Coronary artery (tissue), 2 donors: Measurements from ENCODE around the gene CTRL.
A peak's percentile ranks its signal among the peaks of the same experiment; 100 is the strongest.

Experiments used
- DNase-seq: peaks from one replicate; pipeline ENCODE4 v3.0.0-alpha.2; 2017; ENCODE audit warnings: low spot score
- H3K27ac ChIP-seq, 2 donors: fragments of 200-600 bp; sonication (generic); one replicate each; pipeline ENCODE4 v1.5.1; 2016 to 2019
- H3K4me3 ChIP-seq: fragments of 200-600 bp; sonication (generic); 2 replicates; pipeline ENCODE4 v1.5.1; 2016; ENCODE audit warnings: mild to moderate bottlenecking, moderate library complexity
- CTCF ChIP-seq: fragments of 200-600 bp; sonication (generic); IDR thresholded peaks from one replicate; pipeline ENCODE4 v1.5.1; 2019; ENCODE audit warnings: antibody characterized with exemption

The CTRL gene

GRCh38 chr16:67971111-67971510 lies 39.4 kb upstream of the CTRL start:
- TF ChIP-seq CTCF = no peak
- Histone ChIP-seq H3K4me3 (no peak overlapping the region), H3K27ac (no peak overlapping the region)
- DNase-seq = no peak

GRCh38 chr16:67969254-67970039 lies 37.8 kb upstream of the CTRL start:
- no peak for DNase-seq
- Histone ChIP-seq H3K27ac (peak overlapping the region; percentile 98), H3K4me3 (peak overlapping the region; percentile 93)
- no peak for TF ChIP-seq CTCF

GRCh38 chr16:67968400-67969253 lies 37.0 kb upstream of the CTRL start, which contains the start of gene SLC12A4:
Gene SLC12A4, minus strand, starts transcription at chr16:67968637. Its CDS starts 84 bp downstream, at chr16:67968553.
- no peak for TF ChIP-seq CTCF
- DNase-seq = peak; percentile 93
- Histone ChIP-seq H3K27ac (peak within 1 kb of the TSS; percentile 98), H3K4me3 (peak within 1 kb of the TSS; percentile 93)

- peak overlapping the region; percentile 98 for H3K27ac ChIP-seq
- no peak for DNase-seq
- no peak for TF ChIP-seq CTCF
- peak overlapping the region; percentile 93 for H3K4me3 ChIP-seq
Measured at GRCh38 chr16:67967958-67968399, 36.3 kb upstream of the CTRL start.

- no peak for TF ChIP-seq CTCF
- no peak for DNase-seq
- Histone ChIP-seq H3K27ac (peak overlapping the region; percentile 98), H3K4me3 (peak overlapping the region; percentile 93)
Measured at GRCh38 chr16:67967183-67967957, 35.7 kb upstream of the CTRL start.

GRCh38 chr16:67966549-67967182 lies 35.0 kb upstream of the CTRL start:
- peak overlapping the region; percentile 98 for H3K27ac ChIP-seq
- no peak for DNase-seq
- TF ChIP-seq CTCF = no peak
- H3K4me3 ChIP-seq = peak overlapping the region; percentile 93
